Thoracic aorta (tissue), 2 donors: ENCODE measurements around the gene TEX28. TPM values are rescaled to one million over a fixed set of nuclear protein-coding genes. Genes with fewer than 3 reads are reported as not detected.

ENCODE experiments used
- ATAC-seq: fragments of 150-250 bp; one replicate; pipeline ENCODE4 v1.8.0; 2017; ENCODE audit warnings: low read depth; ENCODE audit not compliant: insufficient number of reproducible peaks, low FRiP score
- DNase-seq: peaks from one replicate; pipeline ENCODE4 v3.0.0-alpha.2; 2020; ENCODE audit warnings: low spot score
- H3K27ac ChIP-seq, 2 donors: fragments of 200-600 bp; sonication (generic); 1 replicate in 1 of 2; 2 replicates in 1 of 2; pipeline ENCODE4 v1.5.1; 2016; ENCODE audit warnings: mild to moderate bottlenecking in 2 of 2, moderate library complexity in 2 of 2
- H3K27me3 ChIP-seq: fragments of 200-600 bp; sonication (generic); replicated peaks from 2 replicates; pipeline ENCODE4 v1.6.0; 2016; ENCODE audit warnings: mild to moderate bottlenecking; ENCODE audit not compliant: insufficient read depth
- H3K36me3 ChIP-seq: fragments of 200-600 bp; sonication (generic); one replicate; pipeline ENCODE4 v1.5.1; 2016
- H3K4me1 ChIP-seq, 2 donors: fragments of 200-600 bp; sonication (generic); 1 replicate in 1 of 2; 2 replicates in 1 of 2; pipeline versions ENCODE4 v1.5.1 to v1.6.0; 2016; ENCODE audit warnings: low read depth in 2 of 2, mild to moderate bottlenecking in 1 of 2; ENCODE audit not compliant: control insufficient read depth in 1 of 2
- H3K4me3 ChIP-seq: fragments of 200-600 bp; sonication (generic); 2 replicates; pipeline ENCODE4 v1.5.1; 2016; ENCODE audit warnings: mild to moderate bottlenecking
- H3K9me3 ChIP-seq: fragments of 200-600 bp; sonication (generic); 2 replicates; pipeline ENCODE4 v1.5.1; 2016
- total RNA-seq, 2 donors: library from RNA; depleted of rRNA; stranded (reverse); fragments of >200 nt; gene quantifications; one replicate each; pipeline versions ENCODE4 v1.1.0 to v1.2.3, GENCODE V29; 2016
- TF ChIP-seq, protein P1 (sequence below): fragments of 200-600 bp; sonication (generic); IDR thresholded peaks from one replicate; pipeline ENCODE4 v1.5.1; 2019; ENCODE audit warnings: antibody characterized with exemption

TEX28 gene
- total RNA-seq, 2 donors from 2014 or later, result not detected

DNA sequence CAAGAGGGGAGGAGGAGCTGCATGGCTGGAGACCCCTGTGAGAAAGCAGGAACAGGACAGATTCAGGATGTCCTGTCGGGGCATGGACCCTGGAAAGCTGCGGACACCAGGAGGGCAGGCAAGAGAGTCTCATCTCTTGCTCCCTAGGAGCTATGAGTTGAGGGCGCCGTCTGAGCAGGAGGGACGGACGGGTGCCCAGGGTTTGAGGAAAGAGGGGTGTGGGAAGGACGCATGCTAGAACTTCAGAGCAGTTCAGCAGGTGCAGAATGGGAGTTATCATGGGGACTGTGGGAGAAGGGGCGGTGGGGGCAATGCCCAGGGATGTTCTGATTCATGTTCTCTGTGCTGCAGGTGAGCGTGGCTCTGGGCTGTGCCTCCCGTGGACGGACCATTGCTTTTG lies 25.5 kb upstream of the TEX28 start:
- H3K4me1 ChIP-seq, result peaks cover 0 to 3% of the 10 kb centered on the region in 2 donors
- no peaks in the 10 kb centered on the region for H3K27me3 ChIP-seq
- TF ChIP-seq, protein P1, sequence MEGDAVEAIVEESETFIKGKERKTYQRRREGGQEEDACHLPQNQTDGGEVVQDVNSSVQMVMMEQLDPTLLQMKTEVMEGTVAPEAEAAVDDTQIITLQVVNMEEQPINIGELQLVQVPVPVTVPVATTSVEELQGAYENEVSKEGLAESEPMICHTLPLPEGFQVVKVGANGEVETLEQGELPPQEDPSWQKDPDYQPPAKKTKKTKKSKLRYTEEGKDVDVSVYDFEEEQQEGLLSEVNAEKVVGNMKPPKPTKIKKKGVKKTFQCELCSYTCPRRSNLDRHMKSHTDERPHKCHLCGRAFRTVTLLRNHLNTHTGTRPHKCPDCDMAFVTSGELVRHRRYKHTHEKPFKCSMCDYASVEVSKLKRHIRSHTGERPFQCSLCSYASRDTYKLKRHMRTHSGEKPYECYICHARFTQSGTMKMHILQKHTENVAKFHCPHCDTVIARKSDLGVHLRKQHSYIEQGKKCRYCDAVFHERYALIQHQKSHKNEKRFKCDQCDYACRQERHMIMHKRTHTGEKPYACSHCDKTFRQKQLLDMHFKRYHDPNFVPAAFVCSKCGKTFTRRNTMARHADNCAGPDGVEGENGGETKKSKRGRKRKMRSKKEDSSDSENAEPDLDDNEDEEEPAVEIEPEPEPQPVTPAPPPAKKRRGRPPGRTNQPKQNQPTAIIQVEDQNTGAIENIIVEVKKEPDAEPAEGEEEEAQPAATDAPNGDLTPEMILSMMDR, result no peak
- ATAC-seq (no peak), DNase-seq (no peak)
- no peaks in the 10 kb centered on the region for H3K36me3 ChIP-seq
- no peaks in the 10 kb centered on the region for H3K9me3 ChIP-seq
- no peak overlapping the region for H3K4me3 ChIP-seq
- no peak overlapping the region for H3K27ac ChIP-seq

DNA sequence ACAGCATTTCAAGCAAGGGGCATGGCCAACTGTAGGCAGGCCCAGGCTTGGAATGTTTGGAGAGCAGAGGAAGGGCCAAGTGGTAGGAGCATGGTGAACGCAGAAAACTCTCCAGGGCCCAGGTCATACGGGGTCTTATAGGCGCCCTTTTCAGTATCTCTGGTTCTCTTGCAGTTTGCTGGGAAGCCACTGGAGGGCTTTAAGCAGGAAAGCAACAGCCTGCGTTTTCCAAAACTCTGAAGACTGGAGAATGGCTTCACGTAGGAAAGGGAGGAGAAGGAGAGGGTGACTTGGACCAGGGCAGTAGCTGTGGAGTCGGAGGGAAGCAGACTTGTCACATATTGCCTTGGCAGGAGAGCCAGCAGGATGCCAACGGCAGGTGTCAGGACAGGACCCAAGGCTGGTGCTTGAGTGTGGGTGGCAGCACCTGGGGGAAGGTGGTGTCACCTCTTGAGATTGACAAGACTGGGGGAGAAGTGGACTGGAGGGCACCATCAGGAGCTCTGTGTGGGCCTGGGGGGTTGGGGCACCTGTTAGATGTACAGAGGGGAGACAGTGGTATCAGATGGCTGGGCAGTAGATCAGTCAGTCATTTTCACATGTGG lies 22.6 kb upstream of the TEX28 start:
- ATAC-seq, result no peak
- Histone ChIP-seq H3K4me1 (no peaks in the 10 kb centered on the region), H3K4me3 (no peak overlapping the region), H3K27ac (no peak overlapping the region), H3K9me3 (no peaks in the 10 kb centered on the region), H3K36me3 (no peaks in the 10 kb centered on the region), H3K27me3 (no peaks in the 10 kb centered on the region)
- no peak for DNase-seq
- TF ChIP-seq, protein P1, result peak; percentile 38

DNA sequence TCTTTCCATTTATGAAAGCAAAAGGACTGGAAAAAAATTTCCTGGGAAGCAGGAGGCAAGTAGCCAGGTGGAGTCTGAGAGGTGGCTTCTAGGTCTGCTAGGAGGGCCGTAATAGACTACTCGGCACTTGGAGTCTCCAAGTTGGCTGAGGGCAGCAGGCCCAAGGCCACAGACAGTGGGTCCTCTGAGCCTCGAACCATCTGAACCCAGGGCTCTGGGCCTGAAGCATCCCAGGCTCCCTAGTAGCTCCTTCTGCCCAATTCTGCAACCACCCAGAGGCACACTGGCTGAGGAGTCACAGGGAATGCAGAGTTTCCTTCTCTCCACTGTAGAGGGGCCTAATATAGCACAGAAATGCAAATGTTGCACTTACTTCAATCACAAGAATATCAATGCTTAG lies 20.5 kb upstream of the TEX28 start:
- Histone ChIP-seq H3K4me1 (no peaks in the 10 kb centered on the region), H3K27ac (no peak overlapping the region), H3K27me3 (no peaks in the 10 kb centered on the region), H3K9me3 (no peaks in the 10 kb centered on the region), H3K36me3 (no peaks in the 10 kb centered on the region), H3K4me3 (no peak overlapping the region)
- no peak for DNase-seq
- ATAC-seq, result no peak
- TF ChIP-seq, protein P1, result no peak

DNA sequence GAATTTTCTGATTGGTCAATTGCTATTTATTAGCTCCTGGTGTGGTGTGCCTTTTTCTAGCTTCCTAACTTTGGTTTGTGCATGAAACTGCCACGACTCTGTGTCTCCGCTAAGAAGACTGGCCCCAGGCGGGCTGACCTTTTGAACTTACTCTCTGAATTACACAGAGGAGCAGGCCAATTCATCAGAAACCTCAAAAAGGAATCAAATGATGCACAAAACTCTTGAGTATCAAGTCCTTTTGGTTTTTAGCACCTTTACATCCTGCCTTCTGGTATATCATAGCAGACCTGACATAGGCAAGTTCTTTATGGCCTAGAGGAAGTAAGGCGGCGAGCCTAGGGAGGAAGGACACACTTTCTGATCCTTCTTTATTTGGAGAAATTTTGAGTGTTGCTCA lies 18.2 kb upstream of the TEX28 start:
- no peak overlapping the region for H3K27ac ChIP-seq
- no peaks in the 10 kb centered on the region for H3K36me3 ChIP-seq
- no peaks in the 10 kb centered on the region for H3K9me3 ChIP-seq
- TF ChIP-seq, protein P1, result no peak
- H3K4me3 ChIP-seq, result no peak overlapping the region
- H3K27me3 ChIP-seq, result no peaks in the 10 kb centered on the region
- no peak for ATAC-seq
- H3K4me1 ChIP-seq, result no peaks in the 10 kb centered on the region
- no peak for DNase-seq

DNA sequence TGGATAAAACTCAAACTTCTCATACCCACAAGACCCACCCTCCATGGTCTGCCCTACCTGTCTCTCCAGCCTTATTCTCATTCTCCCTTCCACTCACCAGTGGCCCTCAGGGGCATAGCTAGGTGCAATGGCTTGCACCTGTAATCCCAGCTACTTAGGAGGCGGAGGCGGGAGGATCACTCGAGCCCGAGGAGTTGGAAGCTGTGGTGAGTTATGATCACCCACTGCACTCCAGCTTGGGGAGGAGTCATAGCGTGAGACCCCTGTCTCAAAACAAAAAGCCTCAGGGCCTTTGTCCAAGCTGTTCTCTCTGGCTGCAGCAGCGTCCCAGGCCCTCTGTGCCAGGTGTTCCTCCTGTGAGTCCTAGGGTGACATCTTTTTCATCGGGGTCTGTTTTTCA lies 17.2 kb upstream of the TEX28 start:
- Histone ChIP-seq H3K27ac (no peak overlapping the region), H3K9me3 (no peaks in the 10 kb centered on the region), H3K36me3 (no peaks in the 10 kb centered on the region), H3K4me3 (no peak overlapping the region), H3K4me1 (no peaks in the 10 kb centered on the region), H3K27me3 (no peaks in the 10 kb centered on the region)
- DNase-seq (no peak), ATAC-seq (no peak)
- TF ChIP-seq, protein P1, result no peak
